K562 (cell line): ENCODE results near the gene ZG16B. TPM values are rescaled to one million over a fixed set of nuclear protein-coding genes. Genes with fewer than 3 reads are reported as not detected.

ENCODE experiments used
- ATAC-seq: fragments of 200-7000 bp; cut with Tn5 transposase; 3 replicates; pipeline ENCODE4 v1.9.1; 2020; ENCODE audit warnings: moderate library complexity
- BruUV-seq: library from RNA; stranded (reverse); fragments of 400-500 nt; replicated peaks from 2 replicates; lab custom pipeline; 2021; lab: Mats Ljungman, UMichigan
- CTCF ChIA-PET: fragments of 300-600 bp; formaldehyde crosslinking; extraction: SDS; loops from one replicate; lab custom pipeline; 2021; ENCODE audit warnings: low intra/inter-chr PET ratio; lab: Yijun Ruan, JAX
- POLR2A ChIA-PET: fragments of 300-600, 350-650 bp; sonication (Branson Sonifier 250); formaldehyde crosslinking; extraction: SDS; loops from one replicate; lab custom pipeline; 2021; ENCODE audit warnings: antibody characterized with exemption, inconsistent platforms; lab: Yijun Ruan, JAX
- DNase-seq, 4 experiments: peaks; one replicate each; pipeline versions ENCODE4 v3.0.0 to v3.0.0-alpha.2; 2011 to 2018; ENCODE audit warnings: low spot score in 3 of 4, mixed read lengths in 3 of 4; ENCODE audit errors: extremely low read depth in 1 of 4
- FAIRE-seq: peaks from 2 replicates; lab custom pipeline; 2011; peaks lifted over from hg19 to GRCh38; lab: Jason Lieb, UNC
- H2AFZ ChIP-seq: 2 replicates; pipeline ENCODE4 v1.6.0; 2011; ENCODE audit warnings: low read depth, low read length, control low read depth, inconsistent platforms
- H3K27ac ChIP-seq: fragments of 200-600 bp; 3 replicates; pipeline ENCODE4 v1.8.0; 2011; ENCODE audit warnings: low read depth, mild to moderate bottlenecking, control low read depth, inconsistent platforms, low read length, moderate library complexity, mixed read lengths; ENCODE audit errors: extremely low read depth
- H3K27me3 ChIP-seq, 2 experiments: fragments of 300-600 bp in 1 of 2; 2 replicates in 1 of 2; 3 replicates in 1 of 2; pipeline versions ENCODE4 v1.6.0 to v1.8.0; 2011; ENCODE audit warnings: inconsistent platforms in 2 of 2, low read length in 2 of 2, mild to moderate bottlenecking in 1 of 2, mixed read lengths in 1 of 2, moderate library complexity in 1 of 2; ENCODE audit not compliant: control insufficient read depth in 2 of 2, insufficient read depth in 2 of 2
- H3K36me3 ChIP-seq: fragments of 300-600 bp; 3 replicates; pipeline ENCODE4 v1.8.0; 2011; ENCODE audit warnings: mild to moderate bottlenecking, low read length, inconsistent platforms; ENCODE audit not compliant: control insufficient read depth, insufficient read depth
- H3K4me1 ChIP-seq, 2 experiments: fragments of 200-600 bp in 1 of 2; replicated peaks in 1 of 2; 2 replicates in 1 of 2; 3 replicates in 1 of 2; pipeline versions ENCODE4 v1.5.1 to v1.8.0; 2011; ENCODE audit warnings: inconsistent platforms in 2 of 2, low read length in 2 of 2, mild to moderate bottlenecking in 1 of 2, mixed read lengths in 1 of 2, moderate library complexity in 1 of 2; ENCODE audit not compliant: control insufficient read depth in 2 of 2, insufficient read depth in 2 of 2
- H3K4me2 ChIP-seq: 2 replicates; pipeline ENCODE4 v1.6.1; 2011; ENCODE audit warnings: low read length, control low read depth, inconsistent platforms, mixed read lengths; ENCODE audit not compliant: insufficient read depth
- H3K4me3 ChIP-seq: fragments of 200-600 bp; sonication (generic), shearing (Covaris generic); 2 replicates; pipeline ENCODE4 v1.5.1; 2016; ENCODE audit warnings: control low read depth, inconsistent platforms
- H3K79me2 ChIP-seq: fragments of 200-600 bp; 3 replicates; pipeline ENCODE4 v1.8.0; 2011; ENCODE audit warnings: low read length, inconsistent platforms; ENCODE audit not compliant: control insufficient read depth, insufficient read depth
- H3K9ac ChIP-seq, 2 experiments: 2 replicates each; pipeline versions ENCODE4 v1.6.0 to v1.6.1; 2011; ENCODE audit warnings: low read depth in 2 of 2, low read length in 2 of 2, control low read depth in 1 of 2, inconsistent platforms in 1 of 2, mild to moderate bottlenecking in 1 of 2, mixed read lengths in 1 of 2; ENCODE audit not compliant: insufficient read depth in 1 of 2
- H3K9me1 ChIP-seq: one replicate; pipeline ENCODE4 v1.6.0; 2011; ENCODE audit warnings: inconsistent platforms, mild to moderate bottlenecking, low read length, moderate library complexity; ENCODE audit not compliant: control insufficient read depth, insufficient read depth
- H3K9me3 ChIP-seq: replicated peaks from 2 replicates; pipeline ENCODE4 v1.5.1; 2011; ENCODE audit warnings: low read depth, low read length, inconsistent platforms; ENCODE audit not compliant: control insufficient read depth, insufficient read depth
- H4K20me1 ChIP-seq: replicated peaks from 2 replicates; pipeline ENCODE4 v1.6.1; 2011; ENCODE audit warnings: low read length, inconsistent platforms, mixed read lengths; ENCODE audit not compliant: control insufficient read depth, insufficient read depth
- ETV1 ChIP-seq: fragments of 450-650 bp; conservative IDR thresholded peaks from 2 replicates; pipeline ENCODE4 v1.6.1; 2016; ENCODE audit warnings: missing genetic modification characterization, control low read depth, low read depth, missing compliant biosample characterization
- HNRNPLL ChIP-seq: fragments of 200-400 bp; formaldehyde crosslinking; IDR thresholded peaks from 2 replicates; pipeline ENCODE4 v1.6.1; 2017; ENCODE audit warnings: low read length, low read depth, mild to moderate bottlenecking; ENCODE audit not compliant: poor library complexity, severe bottlenecking
- KHSRP ChIP-seq: fragments of 450-650 bp; IDR thresholded peaks from 2 replicates; pipeline ENCODE4 v1.6.1; 2017
- MAZ ChIP-seq, 2 experiments: fragments of 450-650 bp in 1 of 2; sonication (generic) in 1 of 2; formaldehyde crosslinking; IDR thresholded peaks in 1 of 2; conservative IDR thresholded peaks in 1 of 2; 2 replicates each; pipeline versions ENCODE4 v1.4.0 to v1.5.0; 2020; ENCODE audit warnings: mild to moderate bottlenecking in 1 of 2, missing genetic modification reagents in 1 of 2
- MCM3 ChIP-seq: fragments of 450-650 bp; IDR thresholded peaks from 2 replicates; pipeline ENCODE4 v1.6.1; 2016
- MLLT1 ChIP-seq, 2 experiments: fragments of 450-650 bp; IDR thresholded peaks; 2 replicates each; pipeline ENCODE4 v1.6.1; 2016
- NCOA4 ChIP-seq: fragments of 450-650 bp; IDR thresholded peaks from 2 replicates; pipeline ENCODE4 v1.6.1; 2018; ENCODE audit warnings: mild to moderate bottlenecking; ENCODE audit not compliant: partially characterized antibody
- SMAD4 ChIP-seq: fragments of 250-450 bp; sonication (Bioruptor Pico); conservative IDR thresholded peaks from 2 replicates; pipeline ENCODE4 v1.8.0; 2021; ENCODE audit warnings: inconsistent platforms, mild to moderate bottlenecking, moderate library complexity
- ZBED1 ChIP-seq: IDR thresholded peaks from 2 replicates; pipeline ENCODE4 v1.6.1; 2014
- ZBTB2 ChIP-seq: fragments of 450-650 bp; IDR thresholded peaks from 2 replicates; pipeline ENCODE4 v1.6.1; 2016; ENCODE audit warnings: antibody characterized with exemption
- ZBTB34 ChIP-seq: fragments of 250-450 bp; sonication (Bioruptor Pico); IDR thresholded peaks from 2 replicates; pipeline ENCODE4 v1.8.0; 2021; ENCODE audit warnings: mild to moderate bottlenecking, moderate library complexity
- ZKSCAN8 ChIP-seq: fragments of 200-800 bp; sonication (Bioruptor generic); IDR thresholded peaks from 2 replicates; pipeline ENCODE4 v1.6.1; 2016; ENCODE audit warnings: missing genetic modification characterization, missing compliant biosample characterization
- ZNF133 ChIP-seq: fragments of 250-450 bp; sonication (Bioruptor Pico); IDR thresholded peaks from 2 replicates; pipeline ENCODE4 v1.4.0; 2020; ENCODE audit warnings: mild to moderate bottlenecking
- WGBS: fragments of 100-300 bp; shearing (Covaris generic); methylation state at CpG from one replicate; pipeline ENCODE4 v1.1.6; 2016; ENCODE audit warnings: low coverage, mixed read lengths; ENCODE audit not compliant: insufficient coverage; ENCODE audit errors: missing lambda C conversion rate; 5-methylcytosine and 5-hydroxymethylcytosine counted together
- in situ Hi-C: fragments of 300-500 bp; cut with MboI; formaldehyde crosslinking; loops from 4 replicates; pipeline ENCODE4 v1.15.0; 2018; ENCODE audit warnings: inconsistent platforms, mixed read lengths
- intact Hi-C: fragments of 100-400 bp; cut with micrococcal nuclease; formaldehyde crosslinking; loops from 2 replicates; pipeline ENCODE4 v1.14.2; 2022
- polyA plus RNA-seq, 8 experiments: library from polyadenylated mRNA; depleted of rRNA in 4 of 8; stranded (reverse) in 5 of 8; unstranded in 3 of 8; fragments of >200 nt; fragmentation: Nextera tagmentation in 2 of 8; fragmentation: Illumina TruSeq in 1 of 8; extraction: Ambion mirVana in 2 of 8; extraction: Trizol in 1 of 8; gene quantifications; 2 replicates each; pipeline versions ENCODE4 v1.2.1 to v1.2.3, GENCODE V29; 2011 to 2014; ENCODE audit warnings: inconsistent platforms in 1 of 8, missing spikeins in 1 of 8
- total RNA-seq, 7 experiments: library from RNA; depleted of rRNA in 6 of 7; stranded (reverse); fragments of >200 nt in 6 of 7; fragmentation: Illumina TruSeq in 2 of 7; extraction: Trizol in 2 of 7; gene quantifications; 2 replicates each; pipeline versions ENCODE4 v1.2.1 to v1.2.3, GENCODE V29; 2011 to 2021; ENCODE audit warnings: low replicate concordance in 1 of 7

Gene ZG16B
- total and polyA plus RNA-seq, 9 of the 15 experiments (the other 6 are each of a cell fraction or from before 2014, with no cell fraction given) = 0.25 to 0.43 (median 0.34) TPM; not detected in 5

- BruUV-seq = no TSS peak
Observed at GRCh38 chr16:2839650-2840450, 9.7 kb downstream of the ZG16B start.

More at GRCh38 chr16:2839650-2840450, 9.7 kb downstream of the ZG16B start:
- POLR2A ChIA-PET = interaction anchor here (0.7 to 2.6 kb wide), 5 partner anchors 13 to 84 kb away, joined by 3 to 8 read pairs (median 5); no protein-coding TSS in a partner anchor
- CTCF ChIA-PET = interaction anchor here (1.2 to 3.1 kb wide), 4 partner anchors 29 to 87 kb away, joined by 3 to 23 read pairs (median 18); no protein-coding TSS in a partner anchor
- H4K20me1 ChIP-seq = no peaks in the 10 kb centered on the region; the same call in 1 of the 2 replicates
- no peaks in the 10 kb centered on the region for H3K36me3 ChIP-seq
- H3K4me1 ChIP-seq = peaks cover 3 to 41% of the 10 kb centered on the region in 2 experiments; a peak in 4 of 5 replicates
- H2AFZ ChIP-seq = no peak overlapping the region
- H3K9me1 ChIP-seq = no peaks in the 10 kb centered on the region
- H3K4me3 ChIP-seq = no peak overlapping the region
- peak overlapping the region in 1 of 2 experiments; percentile 55; a peak in 2 of 4 replicates for H3K9ac ChIP-seq
- FAIRE-seq = no peak
- H3K27ac ChIP-seq = no peak overlapping the region
- TF ChIP-seq ZBED1 = no peak
- TF ChIP-seq NCOA4 = no peak
- TF ChIP-seq MLLT1 (IDR thresholded peaks at IDR 0.05) = no peak
- TF ChIP-seq ETV1 (tag) = no peak
- TF ChIP-seq ZBTB34 (CRISPR knock-in tag) = no peak
- TF ChIP-seq MCM3 = no peak
- no peak for TF ChIP-seq ZNF133 (CRISPR knock-in tag)
- no peak for TF ChIP-seq KHSRP
- TF ChIP-seq MAZ (CRISPR knock-in tag; conservative IDR thresholded peaks at IDR 0.05 in 1 of 2, IDR thresholded peaks at IDR 0.05 in 1 of 2) = no peak
- no peak for TF ChIP-seq HNRNPLL
- TF ChIP-seq ZKSCAN8 (CRISPR knock-in tag) = no peak
- TF ChIP-seq SMAD4 (CRISPR knock-in tag) = no peak
- no peak for TF ChIP-seq ZBTB2
- TF ChIP-seq, all 486 proteins: peak for 0
- intact Hi-C loops = loop anchor here (5.0 kb wide), 1 partner anchor 77 kb away; no protein-coding TSS in a partner anchor
- WGBS = 13% methylated on average over 15 of the region's 15 CpGs
- ATAC-seq (no peak), DNase-seq (no peak)
- Histone ChIP-seq H3K27me3 (peaks cover 4 to 22% of the 10 kb centered on the region in 2 experiments; a peak in 2 of 5 replicates), H3K79me2 (no peaks in the 10 kb centered on the region), H3K9me3 (no peaks in the 10 kb centered on the region), H3K4me2 (no peak overlapping the region)
- in situ Hi-C loops = loop anchor here (5.0 kb wide), 2 partner anchors 32 to 87 kb away; no protein-coding TSS in a partner anchor
